GM12801 (cell line): ENCODE data around the gene KCNA3.

ENCODE experiments used
- TF ChIP-seq, protein P1 (sequence below): IDR thresholded peaks from one replicate; pipeline ENCODE4 v1.5.1; 2011; ENCODE audit warnings: control low read depth; ENCODE audit not compliant: insufficient read length; ENCODE audit errors: extremely low read depth

KCNA3 gene

DNA sequence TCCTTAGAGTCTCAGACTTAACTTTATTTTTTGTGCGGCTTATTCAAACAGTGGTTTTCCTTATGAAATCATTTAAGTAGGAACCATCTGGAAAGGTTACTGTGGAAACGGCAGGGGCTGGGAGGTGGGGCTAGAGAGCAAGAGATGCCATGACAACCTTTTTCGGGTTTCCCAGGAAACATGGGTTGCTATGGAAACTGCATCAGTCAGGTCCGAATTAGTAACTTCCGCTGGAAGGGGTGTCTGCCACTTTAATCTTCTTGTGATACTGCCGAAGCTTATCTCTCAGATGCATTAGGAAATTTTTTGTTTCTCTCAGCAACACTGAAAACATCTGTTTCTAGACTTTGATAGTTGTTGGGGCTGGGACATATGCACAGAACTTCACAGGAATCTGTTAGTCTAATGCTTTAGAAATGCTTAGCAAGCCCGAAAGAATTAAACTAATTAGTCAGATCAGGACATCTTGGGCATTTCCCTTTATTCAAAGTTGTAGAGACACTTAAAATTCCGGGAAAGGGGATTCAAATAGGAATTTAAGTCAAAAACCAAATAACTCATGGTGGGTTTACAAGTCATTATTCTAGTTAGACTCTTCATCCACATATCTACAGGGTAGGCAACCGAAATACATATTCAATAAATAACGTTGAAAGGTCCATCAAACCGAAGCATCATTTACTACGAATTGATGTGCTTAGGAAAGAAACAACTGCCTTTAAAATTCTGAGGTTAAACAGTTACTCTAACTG lies 2.6 kb downstream of the KCNA3 start:
- TF ChIP-seq, protein P1, sequence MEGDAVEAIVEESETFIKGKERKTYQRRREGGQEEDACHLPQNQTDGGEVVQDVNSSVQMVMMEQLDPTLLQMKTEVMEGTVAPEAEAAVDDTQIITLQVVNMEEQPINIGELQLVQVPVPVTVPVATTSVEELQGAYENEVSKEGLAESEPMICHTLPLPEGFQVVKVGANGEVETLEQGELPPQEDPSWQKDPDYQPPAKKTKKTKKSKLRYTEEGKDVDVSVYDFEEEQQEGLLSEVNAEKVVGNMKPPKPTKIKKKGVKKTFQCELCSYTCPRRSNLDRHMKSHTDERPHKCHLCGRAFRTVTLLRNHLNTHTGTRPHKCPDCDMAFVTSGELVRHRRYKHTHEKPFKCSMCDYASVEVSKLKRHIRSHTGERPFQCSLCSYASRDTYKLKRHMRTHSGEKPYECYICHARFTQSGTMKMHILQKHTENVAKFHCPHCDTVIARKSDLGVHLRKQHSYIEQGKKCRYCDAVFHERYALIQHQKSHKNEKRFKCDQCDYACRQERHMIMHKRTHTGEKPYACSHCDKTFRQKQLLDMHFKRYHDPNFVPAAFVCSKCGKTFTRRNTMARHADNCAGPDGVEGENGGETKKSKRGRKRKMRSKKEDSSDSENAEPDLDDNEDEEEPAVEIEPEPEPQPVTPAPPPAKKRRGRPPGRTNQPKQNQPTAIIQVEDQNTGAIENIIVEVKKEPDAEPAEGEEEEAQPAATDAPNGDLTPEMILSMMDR = no peak

DNA sequence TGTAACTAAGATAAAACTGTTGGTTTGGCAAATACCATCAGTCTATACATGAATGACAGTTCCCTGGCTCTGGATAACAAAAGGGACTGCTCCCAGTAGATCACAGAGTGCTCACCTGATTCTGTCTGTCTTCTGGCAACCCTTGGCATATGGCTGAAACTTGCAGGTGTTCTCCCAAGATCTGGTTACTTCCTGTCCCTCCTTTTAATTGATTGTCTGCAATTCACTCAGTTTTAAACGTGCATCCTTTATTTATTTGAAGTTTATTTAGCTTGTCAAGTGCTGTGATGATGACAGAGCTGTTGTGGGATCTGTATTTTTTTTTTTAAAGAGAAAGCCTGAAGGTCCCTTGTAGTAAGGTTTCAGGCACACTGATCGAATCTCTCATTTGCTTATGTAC lies 3.4 kb downstream of the KCNA3 start:
- TF ChIP-seq, protein P1 = no peak

DNA sequence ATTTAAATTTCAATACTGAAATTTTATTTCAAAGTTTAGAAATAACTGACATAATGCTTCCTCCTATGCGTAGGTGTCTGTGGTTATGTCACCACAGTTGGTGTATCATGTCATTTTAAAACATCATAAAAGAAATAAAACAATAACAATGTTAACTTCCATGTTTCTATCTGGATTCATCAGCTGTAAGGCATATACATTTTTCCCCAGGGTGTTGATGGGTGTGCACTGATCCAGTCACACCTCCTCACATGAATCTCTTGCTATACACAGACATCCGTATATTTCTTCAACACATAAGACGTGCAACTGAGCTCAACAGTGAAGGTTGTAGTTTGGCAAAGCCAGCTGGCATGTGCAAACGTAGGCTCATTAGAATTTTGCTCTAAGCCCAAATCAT lies 6.2 kb downstream of the KCNA3 start:
- TF ChIP-seq, protein P1 = no peak

DNA sequence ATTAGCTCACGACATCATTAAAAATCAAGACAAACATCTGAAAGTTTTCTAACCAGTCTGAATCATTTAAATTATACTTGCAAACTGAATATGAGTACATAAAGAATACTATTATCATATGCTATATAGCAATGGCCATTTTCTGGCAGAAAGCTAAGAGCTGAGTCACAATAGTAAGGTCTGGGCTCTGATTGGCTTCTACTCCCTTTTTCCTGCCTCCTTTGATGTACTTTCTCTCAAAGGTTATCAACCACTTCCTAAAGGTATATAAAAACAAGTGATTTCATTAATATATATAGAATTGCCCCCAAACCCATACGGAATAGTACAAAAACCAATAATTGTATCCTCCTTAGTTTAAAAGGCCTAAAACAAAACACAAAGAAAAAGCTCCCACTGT lies 7.0 kb downstream of the KCNA3 start:
- TF ChIP-seq, protein P1 = no peak

DNA sequence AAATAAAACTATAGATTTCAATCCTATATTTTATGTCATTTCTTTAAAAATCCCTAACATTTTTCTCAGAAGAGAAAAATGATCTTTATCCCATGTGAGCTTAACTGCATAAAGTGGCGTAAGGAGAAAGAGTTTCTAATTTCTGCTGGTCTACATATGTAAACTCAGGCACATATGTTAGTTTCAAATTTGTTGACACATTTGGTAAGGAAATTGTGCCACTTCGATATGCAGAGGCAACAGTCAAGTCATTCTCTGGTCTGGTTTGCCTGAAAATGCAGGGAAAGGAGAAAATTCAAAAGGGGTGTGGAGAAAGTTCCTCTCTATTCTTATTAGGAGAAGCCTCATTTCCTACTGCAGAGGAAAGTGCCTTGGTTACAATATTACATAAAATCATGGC lies 11.5 kb downstream of the KCNA3 start:
- TF ChIP-seq, protein P1 = no peak

DNA sequence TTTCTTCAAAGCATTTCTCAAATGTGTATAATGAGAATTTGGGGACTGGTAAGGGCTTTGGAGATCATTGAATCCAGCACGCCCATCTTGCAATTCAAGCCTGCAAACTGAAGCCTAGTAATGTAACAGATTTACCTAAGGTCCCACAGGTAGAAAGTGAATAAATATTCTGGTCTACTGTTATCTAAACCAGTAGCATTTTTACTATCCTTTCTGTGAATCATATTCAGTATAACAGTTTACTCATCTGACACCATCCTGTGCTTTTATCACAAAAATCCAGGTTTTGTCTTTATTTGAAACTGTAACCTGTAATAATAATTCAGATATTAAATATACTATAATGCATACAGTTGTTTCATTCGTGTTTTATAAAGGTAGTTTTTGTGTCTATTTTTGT lies 17.4 kb downstream of the KCNA3 start:
- TF ChIP-seq, protein P1 = no peak

DNA sequence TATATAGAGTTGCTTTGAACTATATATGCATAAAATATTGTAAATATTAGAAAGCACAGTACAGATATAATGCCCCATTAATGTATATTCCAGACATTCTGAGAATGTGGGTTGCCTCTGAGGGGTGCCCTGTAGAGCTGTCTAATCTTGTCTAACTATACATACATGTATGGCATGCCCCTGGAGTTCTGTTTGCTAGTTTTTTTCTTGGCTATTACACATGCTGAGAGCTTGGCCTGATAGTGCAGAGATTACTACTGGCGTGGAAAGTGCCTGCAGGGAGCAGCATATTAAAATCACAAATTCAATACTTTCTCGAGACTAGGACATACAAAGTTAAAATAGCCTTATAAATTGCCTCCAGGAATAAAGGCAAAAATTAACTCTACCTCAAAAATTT lies 24.1 kb downstream of the KCNA3 start:
- TF ChIP-seq, protein P1 = no peak

DNA sequence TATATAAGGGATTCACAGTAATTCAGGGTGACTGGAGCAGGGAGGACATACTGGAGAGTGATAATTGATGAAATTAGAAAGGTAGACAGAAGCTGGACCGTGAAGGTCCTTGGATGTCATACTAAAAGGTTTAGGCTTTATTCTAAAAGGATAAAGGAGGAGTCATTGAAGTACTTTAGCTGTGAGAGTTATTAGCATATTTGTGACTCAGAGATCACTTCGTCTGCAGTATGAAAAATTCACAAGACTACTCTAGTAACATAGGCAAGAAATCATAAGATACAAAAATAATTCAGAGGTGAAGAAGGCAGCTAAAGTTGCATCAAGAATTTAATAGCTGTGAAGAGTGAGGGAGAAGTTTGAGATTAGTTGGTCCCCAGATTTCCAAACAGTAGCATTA lies 26.3 kb downstream of the KCNA3 start:
- TF ChIP-seq, protein P1 = no peak
